Gastrocnemius medialis (tissue), 4 donors: ENCODE results near the gene BTBD19. TPM values are rescaled to one million over a fixed set of nuclear protein-coding genes. Genes with fewer than 3 reads are reported as not detected.
"Not testable (repeated sequence)": the region's sequence is repeated elsewhere in the genome, so short reads cannot be mapped to it uniquely, and the experiment has no call there.

Experiments used
- ATAC-seq, 2 donors: fragments of 150-250 bp; one replicate each; pipeline ENCODE4 v1.9.1; 2016
- DNase-seq, 2 donors: peaks; one replicate each; pipeline ENCODE4 v3.0.0-alpha.2; 2019
- H3K27ac ChIP-seq, 4 donors: fragments of 200-600 bp; sonication (generic); 1 replicate in 1 of 4; 2 replicates in 3 of 4; pipeline ENCODE4 v1.5.1; 2016 to 2018; ENCODE audit warnings: mild to moderate bottlenecking in 2 of 4, moderate library complexity in 1 of 4
- H3K27me3 ChIP-seq, 3 donors: fragments of 200-600 bp; sonication (generic) in 2 of 3; 1 replicate in 1 of 3; 2 replicates in 2 of 3; pipeline versions ENCODE4 v1.5.1 to v1.6.0; 2016 to 2019; ENCODE audit warnings: mild to moderate bottlenecking in 1 of 3, moderate library complexity in 1 of 3
- H3K36me3 ChIP-seq, 2 donors: fragments of 200-600 bp; sonication (generic) in 1 of 2; one replicate each; pipeline ENCODE4 v1.5.1; 2017 to 2018
- H3K4me1 ChIP-seq, 2 donors: fragments of 200-600 bp; sonication (generic) in 1 of 2; one replicate each; pipeline ENCODE4 v1.5.1; 2016 to 2017; ENCODE audit warnings: mild to moderate bottlenecking in 2 of 2
- H3K4me3 ChIP-seq, 4 donors: fragments of 200-600 bp; sonication (generic) in 3 of 4; 1 replicate in 1 of 4; 2 replicates in 3 of 4; pipeline ENCODE4 v1.5.1; 2016 to 2019; ENCODE audit warnings: mild to moderate bottlenecking in 2 of 4
- H3K9me3 ChIP-seq, 3 donors: fragments of 200-600 bp; sonication (generic) in 2 of 3; 1 replicate in 1 of 3; 2 replicates in 2 of 3; pipeline ENCODE4 v1.5.1; 2016 to 2019
- POLR2A ChIP-seq, 2 donors: fragments of 450-650 bp; IDR thresholded peaks; one replicate each; pipeline ENCODE4 v1.6.1; 2017; ENCODE audit warnings: antibody characterized with exemption in 2 of 2, mild to moderate bottlenecking in 2 of 2, moderate library complexity in 2 of 2
- in situ Hi-C, 4 donors: fragments of 200-750 bp; cut with MboI; loops; one replicate each; pipeline versions ENCODE4 v1.15.0 to v1.8.0; 2017; ENCODE audit warnings: low sequenced_read_pairs in 4 of 4
- intact Hi-C: fragments of 100-400 bp; cut with DNase I; formaldehyde crosslinking; loops from one replicate; pipeline ENCODE4 v1.15.1; 2023; ENCODE audit warnings: low total_unique reads
- total RNA-seq, 4 donors: library from RNA; depleted of rRNA; stranded (reverse); fragments of >200 nt; gene quantifications; one replicate each; pipeline versions ENCODE4 v1.1.0 to v1.2.3, GENCODE V29; 2016
- TF ChIP-seq, protein P1 (sequence below), 5 experiments: fragments of 450-650 bp in 3 of 5; fragments of 200-600 bp in 2 of 5; sonication (generic) in 2 of 5; IDR thresholded peaks in 4 of 5; conservative IDR thresholded peaks in 1 of 5; 1 replicate in 4 of 5; 2 replicates in 1 of 5; pipeline ENCODE4 v1.5.1; 2016 to 2019; ENCODE audit warnings: antibody characterized with exemption in 5 of 5, mild to moderate bottlenecking in 3 of 5, moderate library complexity in 3 of 5

BTBD19 gene
- total RNA-seq, 4 donors from 2014 or later = 0.71 to 1.4 (median 0.91) TPM; not detected in 1

DNA sequence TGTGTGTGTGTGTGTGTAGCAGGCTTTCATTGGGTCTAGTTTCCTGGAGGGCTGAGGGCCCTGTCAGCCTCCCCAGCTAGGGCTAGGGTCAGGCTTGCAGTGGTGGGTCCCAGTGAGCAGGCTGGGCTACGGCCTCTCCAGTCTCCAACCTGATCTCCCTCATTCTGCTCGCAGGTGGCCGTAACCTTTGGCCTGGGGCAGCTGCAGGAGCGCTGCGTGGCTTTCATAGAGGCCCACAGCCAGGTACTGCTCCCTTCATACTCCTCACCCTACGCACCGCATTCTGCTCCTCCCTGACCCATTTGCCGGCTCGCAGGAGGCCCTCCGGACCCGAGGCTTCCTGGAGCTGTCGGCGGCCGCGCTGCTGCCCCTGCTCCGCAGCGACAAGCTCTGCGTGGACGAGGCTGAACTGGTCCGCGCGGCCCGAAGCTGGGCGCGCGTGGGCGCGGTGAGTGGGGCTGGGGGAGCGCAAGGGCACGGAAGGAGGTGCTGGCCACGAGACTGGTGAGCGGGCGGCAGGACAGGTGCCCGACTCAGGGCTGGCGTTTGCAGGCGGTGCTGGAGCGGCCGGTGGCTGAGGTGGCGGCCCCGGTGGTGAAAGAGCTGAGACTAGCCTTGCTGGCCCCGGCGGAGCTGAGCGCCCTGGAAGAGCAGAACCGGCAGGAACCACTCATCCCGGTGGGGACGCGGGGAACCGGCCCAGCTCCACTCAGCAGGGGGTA is 4.7 kb downstream of the BTBD19 start:
- Histone ChIP-seq H3K36me3 (no peaks in the 10 kb centered on the region), H3K27ac (peak overlapping the region; percentile 89 to 98 (median 94)), H3K9me3 (no peaks in the 10 kb centered on the region), H3K4me1 (peaks cover 23 to 36% of the 10 kb centered on the region in 2 donors), H3K4me3 (peak overlapping the region; percentile 70 to 92 (median 72)), H3K27me3 (no peaks in the 10 kb centered on the region)
- in situ Hi-C loops = no loop called here
- intact Hi-C loops = no loop called here
- DNase-seq (no peak), ATAC-seq (peak in 1 of 2 donors; percentile 19)
- TF ChIP-seq POLR2A (IDR thresholded peaks at IDR 0.05) = no peak
- TF ChIP-seq, protein P1, sequence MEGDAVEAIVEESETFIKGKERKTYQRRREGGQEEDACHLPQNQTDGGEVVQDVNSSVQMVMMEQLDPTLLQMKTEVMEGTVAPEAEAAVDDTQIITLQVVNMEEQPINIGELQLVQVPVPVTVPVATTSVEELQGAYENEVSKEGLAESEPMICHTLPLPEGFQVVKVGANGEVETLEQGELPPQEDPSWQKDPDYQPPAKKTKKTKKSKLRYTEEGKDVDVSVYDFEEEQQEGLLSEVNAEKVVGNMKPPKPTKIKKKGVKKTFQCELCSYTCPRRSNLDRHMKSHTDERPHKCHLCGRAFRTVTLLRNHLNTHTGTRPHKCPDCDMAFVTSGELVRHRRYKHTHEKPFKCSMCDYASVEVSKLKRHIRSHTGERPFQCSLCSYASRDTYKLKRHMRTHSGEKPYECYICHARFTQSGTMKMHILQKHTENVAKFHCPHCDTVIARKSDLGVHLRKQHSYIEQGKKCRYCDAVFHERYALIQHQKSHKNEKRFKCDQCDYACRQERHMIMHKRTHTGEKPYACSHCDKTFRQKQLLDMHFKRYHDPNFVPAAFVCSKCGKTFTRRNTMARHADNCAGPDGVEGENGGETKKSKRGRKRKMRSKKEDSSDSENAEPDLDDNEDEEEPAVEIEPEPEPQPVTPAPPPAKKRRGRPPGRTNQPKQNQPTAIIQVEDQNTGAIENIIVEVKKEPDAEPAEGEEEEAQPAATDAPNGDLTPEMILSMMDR (IDR thresholded peaks at IDR 0.05 in 4 of 5, conservative IDR thresholded peaks at IDR 0.05 in 1 of 5) = no peak

DNA sequence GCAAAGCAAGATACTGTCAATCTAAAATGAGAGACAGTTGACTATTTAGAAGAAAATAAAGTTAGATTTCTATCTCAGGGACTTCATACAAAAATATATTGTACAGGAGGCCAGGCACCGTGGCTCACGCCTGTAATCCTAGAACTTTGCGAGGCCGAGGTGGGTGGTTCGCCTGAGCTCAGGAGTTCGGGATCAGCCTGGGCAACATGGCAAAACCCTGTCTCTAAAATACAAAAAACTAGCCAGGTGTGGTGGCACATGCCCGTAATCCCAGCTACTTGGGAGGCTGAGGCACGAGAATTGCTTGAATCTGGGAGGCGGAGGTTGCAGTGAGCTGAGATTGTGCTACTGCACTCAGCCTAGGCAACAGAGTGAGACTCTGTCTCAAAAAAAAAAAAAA is 7.6 kb downstream of the BTBD19 start:
- H3K27me3 ChIP-seq, H3K9me3 ChIP-seq, intact Hi-C loops, DNase-seq, H3K4me3 ChIP-seq, H3K27ac ChIP-seq, H3K36me3 ChIP-seq, ATAC-seq, in situ Hi-C loops: not testable (repeated sequence)
- H3K4me1 ChIP-seq = peaks cover 20 to 21% of the 10 kb centered on the region in 2 donors

DNA sequence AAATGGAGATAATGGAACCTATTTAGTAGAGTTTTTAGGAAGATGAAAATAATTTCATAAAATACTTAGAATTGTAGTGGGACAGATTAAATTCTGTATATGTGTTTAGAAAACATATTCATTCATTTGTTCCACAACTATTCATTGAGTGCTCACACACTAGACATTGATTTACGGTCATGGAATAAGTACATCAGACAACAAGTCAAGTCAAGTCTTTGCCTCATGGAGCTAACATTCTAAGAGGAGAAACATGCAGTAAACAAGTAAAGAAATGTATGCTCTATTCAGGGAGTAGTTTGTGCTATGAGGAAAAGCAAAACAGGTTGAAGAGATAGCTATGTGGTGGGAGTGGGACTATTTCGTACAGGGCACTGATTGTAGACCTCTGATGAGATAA is 9.0 kb downstream of the BTBD19 start:
- ATAC-seq (no peak), DNase-seq (no peak)
- TF ChIP-seq, protein P1 (IDR thresholded peaks at IDR 0.05 in 4 of 5, conservative IDR thresholded peaks at IDR 0.05 in 1 of 5) = no peak
- TF ChIP-seq POLR2A (IDR thresholded peaks at IDR 0.05) = no peak
- Histone ChIP-seq H3K4me1 (peaks cover 17 to 21% of the 10 kb centered on the region in 2 donors), H3K9me3 (no peaks in the 10 kb centered on the region), H3K36me3 (no peaks in the 10 kb centered on the region), H3K27ac (no peak overlapping the region), H3K27me3 (no peaks in the 10 kb centered on the region), H3K4me3 (no peak overlapping the region)
- in situ Hi-C loops (no loop called here), intact Hi-C loops (no loop called here)

DNA sequence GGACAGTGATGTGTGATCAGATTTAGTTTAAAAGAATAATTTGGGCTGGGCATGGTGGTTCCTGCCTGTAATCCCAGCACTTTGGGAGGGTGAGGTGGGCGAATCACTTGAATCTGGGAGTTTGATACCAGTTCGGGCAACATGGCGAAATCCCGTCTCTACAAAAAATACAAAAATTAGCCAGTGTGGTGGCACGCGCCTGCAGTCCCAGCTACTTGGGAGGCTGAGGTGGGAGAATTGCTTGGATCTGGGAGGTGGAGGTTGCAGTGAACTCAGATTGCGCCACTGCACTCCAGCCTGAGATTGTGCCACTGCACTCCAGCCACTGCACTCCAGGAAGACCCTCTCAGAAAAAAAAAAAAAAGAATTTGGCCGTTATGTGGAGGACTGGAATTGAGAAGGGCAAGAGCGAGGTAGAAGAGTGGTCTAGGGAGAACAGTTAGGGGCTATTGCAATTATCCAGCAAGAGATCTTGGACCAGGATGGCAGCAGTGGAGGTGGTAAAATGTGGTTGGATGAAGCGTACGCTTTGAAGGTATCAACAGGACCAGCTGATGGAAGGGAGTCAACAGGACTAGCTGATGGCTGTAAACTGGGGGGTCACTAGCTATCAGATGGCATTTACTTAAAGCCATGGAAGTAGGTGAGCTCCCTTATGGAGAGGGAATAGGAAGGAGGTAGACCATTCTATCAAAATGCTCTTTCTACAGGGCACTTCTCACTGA is 9.6 kb downstream of the BTBD19 start:
- Histone ChIP-seq H3K9me3 (no peaks in the 10 kb centered on the region), H3K27ac (peak overlapping the region in 1 of 4 donors; percentile 86), H3K4me3 (no peak overlapping the region), H3K36me3 (no peaks in the 10 kb centered on the region), H3K27me3 (no peaks in the 10 kb centered on the region), H3K4me1 (peaks cover 15 to 19% of the 10 kb centered on the region in 2 donors)
- in situ Hi-C loops = no loop called here
- intact Hi-C loops = loop anchor here (2.0 kb wide), 1 partner anchor 17 kb away; the partner anchor contains the start of gene PLK3
- TF ChIP-seq, protein P1 (IDR thresholded peaks at IDR 0.05 in 4 of 5, conservative IDR thresholded peaks at IDR 0.05 in 1 of 5) = no peak
- no peak for TF ChIP-seq POLR2A (IDR thresholded peaks at IDR 0.05)
- ATAC-seq (no peak), DNase-seq (no peak)

DNA sequence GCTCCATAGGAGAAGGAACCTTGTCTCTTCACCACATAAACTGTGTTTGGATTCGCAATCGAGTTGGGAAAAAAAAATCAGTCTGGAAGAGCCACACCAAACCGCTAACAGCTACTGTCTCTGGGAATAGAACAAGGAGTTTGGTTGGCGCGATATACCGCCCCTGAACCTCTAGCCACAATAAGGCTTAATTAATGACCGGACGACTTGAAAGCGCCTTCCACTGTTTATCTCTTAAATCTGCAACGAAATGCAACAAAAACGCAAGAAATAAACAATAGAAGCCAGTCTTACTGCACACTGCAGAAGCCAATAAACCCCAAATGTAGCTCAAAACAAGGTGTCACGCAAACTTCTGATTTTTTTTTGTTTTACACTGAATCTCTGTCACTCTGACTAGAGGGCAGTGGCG is 10.9 kb downstream of the BTBD19 start:
- H3K4me3 ChIP-seq = peak overlapping the region; percentile 46 to 70 (median 64)
- H3K9me3 ChIP-seq = no peaks in the 10 kb centered on the region
- intact Hi-C loops = loop anchor here (2.0 kb wide), 1 partner anchor 18 kb away; the partner anchor contains the start of gene PLK3
- H3K36me3 ChIP-seq = no peaks in the 10 kb centered on the region
- in situ Hi-C loops = no loop called here
- TF ChIP-seq POLR2A (IDR thresholded peaks at IDR 0.05) = no peak
- TF ChIP-seq, protein P1 (IDR thresholded peaks at IDR 0.05 in 4 of 5, conservative IDR thresholded peaks at IDR 0.05 in 1 of 5) = no peak
- DNase-seq (no peak), ATAC-seq (peak; percentile 10 to 18)
- H3K27me3 ChIP-seq = no peaks in the 10 kb centered on the region
- H3K27ac ChIP-seq = peak overlapping the region; percentile 86 to 91 (median 89)
- H3K4me1 ChIP-seq = peaks cover 8 to 13% of the 10 kb centered on the region in 2 donors
